Pancreas (tissue), 10 donors: ENCODE results near the gene LMO1. TPM values are rescaled to one million over a fixed set of nuclear protein-coding genes. Genes with fewer than 3 reads are reported as not detected.
A peak's percentile ranks its signal among the peaks of the same experiment; 100 is the strongest.

Experiments
- ATAC-seq, 4 donors: fragments of 200-7000 bp; cut with Tn5 transposase; one replicate each; pipeline versions ENCODE4 v1.8.0 to v1.9.1; 2020; ENCODE audit warnings: mild to moderate bottlenecking in 4 of 4, moderate library complexity in 4 of 4
- DNase-seq, 6 donors: peaks; one replicate each; pipeline ENCODE4 v3.0.0-alpha.2; 2020
- FAIRE-seq: peaks from 2 replicates; lab custom pipeline; 2012; peaks lifted over from hg19 to GRCh38; lab: Jason Lieb, UNC
- H3K27ac ChIP-seq, 4 donors: fragments of 200-600 bp; sonication (generic); 1 replicate in 3 of 4; 2 replicates in 1 of 4; pipeline versions ENCODE4 v1.5.0 to v1.8.0; 2020
- H3K27me3 ChIP-seq, 4 donors: fragments of 200-600 bp; one replicate each; pipeline ENCODE4 v1.8.0; 2021
- H3K36me3 ChIP-seq, 3 donors: fragments of 200-600 bp; sonication (generic) in 1 of 3; one replicate each; pipeline versions ENCODE4 v1.5.0 to v1.8.0; 2020 to 2021
- H3K4me1 ChIP-seq, 3 donors: fragments of 200-600 bp; one replicate each; pipeline ENCODE4 v1.8.0; 2021
- H3K4me3 ChIP-seq, 4 donors: fragments of 200-600 bp; sonication (generic) in 2 of 4; one replicate each; pipeline versions ENCODE4 v1.5.0 to v1.8.0; 2020 to 2021
- H3K9me3 ChIP-seq, 4 donors: fragments of 200-600 bp; one replicate each; pipeline ENCODE4 v1.8.0; 2021
- WGBS, 2 donors: extraction: QIAGEN DNeasy Blood & Tissue Kit; methylation state at CpG; one replicate each; pipeline ENCODE4 v1.1.7; 2013; 5-methylcytosine and 5-hydroxymethylcytosine counted together
- intact Hi-C, 3 donors: fragments of 100-400 bp; cut with DNase I; formaldehyde crosslinking; loops; one replicate each; pipeline versions ENCODE4 v1.11.1 to v1.14.2; 2022
- polyA plus RNA-seq, 2 donors: library from polyadenylated mRNA; stranded (reverse); fragments of 200-250 nt; gene quantifications; one replicate each; pipeline ENCODE4 v1.2.3, GENCODE V29; 2013
- total RNA-seq, 6 donors: library from RNA; stranded (reverse); fragmentation: NEBNext Ultra II Directional in 4 of 6; extraction: Animal tissue kit (Norgen Biotek cat#: 25700) in 4 of 6; gene quantifications; one replicate each; pipeline versions ENCODE4 v1.2.1 to v1.2.4, GENCODE V29; 2021 to 2023
- TF ChIP-seq, protein P1 (sequence below), 4 donors: fragments of 200-600 bp; sonication (generic) in 3 of 4; IDR thresholded peaks; one replicate each; pipeline versions ENCODE4 v1.5.0 to v1.8.0; 2021; ENCODE audit warnings: antibody characterized with exemption in 4 of 4
- donor health status: healthy with polysubstance abuse.
- donor health status: DM: no; HTN: no; CAD: no; lungs with moderate emphysema.
- donor health status: DM: no; HTN: no; CAD: no.
- donor health status: control.
- donor health status: control.
- donor health status: Bipolar disorder and iron deficiency.
- donor health status: DM: yes; HTN: yes; CAD: no.
- donor health status: DM: no; HTN: no; CAD: no.
- donor health status: DM: no; HTN: no; CAD: no.
- donor health status: DM: yes; HTN: yes; CAD: no.

The LMO1 gene
- total and polyA plus RNA-seq, 8 donors, result 0.14 to 6.8 (median 0.61) TPM

GRCh38 chr11:8283465-8284230, 20.0 kb upstream of the LMO1 start:
- TF ChIP-seq, protein P1, sequence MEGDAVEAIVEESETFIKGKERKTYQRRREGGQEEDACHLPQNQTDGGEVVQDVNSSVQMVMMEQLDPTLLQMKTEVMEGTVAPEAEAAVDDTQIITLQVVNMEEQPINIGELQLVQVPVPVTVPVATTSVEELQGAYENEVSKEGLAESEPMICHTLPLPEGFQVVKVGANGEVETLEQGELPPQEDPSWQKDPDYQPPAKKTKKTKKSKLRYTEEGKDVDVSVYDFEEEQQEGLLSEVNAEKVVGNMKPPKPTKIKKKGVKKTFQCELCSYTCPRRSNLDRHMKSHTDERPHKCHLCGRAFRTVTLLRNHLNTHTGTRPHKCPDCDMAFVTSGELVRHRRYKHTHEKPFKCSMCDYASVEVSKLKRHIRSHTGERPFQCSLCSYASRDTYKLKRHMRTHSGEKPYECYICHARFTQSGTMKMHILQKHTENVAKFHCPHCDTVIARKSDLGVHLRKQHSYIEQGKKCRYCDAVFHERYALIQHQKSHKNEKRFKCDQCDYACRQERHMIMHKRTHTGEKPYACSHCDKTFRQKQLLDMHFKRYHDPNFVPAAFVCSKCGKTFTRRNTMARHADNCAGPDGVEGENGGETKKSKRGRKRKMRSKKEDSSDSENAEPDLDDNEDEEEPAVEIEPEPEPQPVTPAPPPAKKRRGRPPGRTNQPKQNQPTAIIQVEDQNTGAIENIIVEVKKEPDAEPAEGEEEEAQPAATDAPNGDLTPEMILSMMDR (IDR thresholded peaks at IDR 0.05), result no peak
- peak overlapping the region in 1 of 4 donors; percentile 4 for H3K4me3 ChIP-seq
- DNase-seq (peak in 5 of 6 donors; percentile 38 to 67 (median 52)), ATAC-seq (peak; percentile 86 to 94 (median 88)), FAIRE-seq (no peak)
- WGBS, 2 donors, result 30 to 32% methylated on average over 19 to 32 of the region's 32 CpGs
- H3K4me1 ChIP-seq, result no peaks in the 10 kb centered on the region
- intact Hi-C loops, result no loop called here
- no peaks in the 10 kb centered on the region for H3K36me3 ChIP-seq
- no peaks in the 10 kb centered on the region for H3K27me3 ChIP-seq
- H3K9me3 ChIP-seq, result no peaks in the 10 kb centered on the region
- peak overlapping the region in 2 of 4 donors; percentile 48 for H3K27ac ChIP-seq

GRCh38 chr11:8283100-8283464, 19.4 kb upstream of the LMO1 start:
- DNase-seq, result no peak
- FAIRE-seq, result no peak

GRCh38 chr11:8282631-8283030, 19.0 kb upstream of the LMO1 start:
- DNase-seq (peak in 3 of 6 donors; percentile 24 to 54 (median 26)), FAIRE-seq (no peak), ATAC-seq (peak; percentile 71 to 82 (median 79))
- H3K4me1 ChIP-seq, result no peaks in the 10 kb centered on the region
- intact Hi-C loops, result no loop called here
- H3K4me3 ChIP-seq, result peak overlapping the region in 1 of 4 donors; percentile 4
- H3K36me3 ChIP-seq, result no peaks in the 10 kb centered on the region
- H3K27me3 ChIP-seq, result no peaks in the 10 kb centered on the region
- WGBS, 2 donors, result 54 to 66% methylated on average over 10 of the region's 10 CpGs
- TF ChIP-seq, protein P1 (IDR thresholded peaks at IDR 0.05), result no peak
- H3K9me3 ChIP-seq, result no peaks in the 10 kb centered on the region
- H3K27ac ChIP-seq, result peak overlapping the region in 2 of 4 donors; percentile 48

More at GRCh38 chr11:8283100-8283464, 19.4 kb upstream of the LMO1 start:
- H3K27ac ChIP-seq, result peak overlapping the region in 2 of 4 donors; percentile 48
- no peaks in the 10 kb centered on the region for H3K9me3 ChIP-seq
- intact Hi-C loops, result no loop called here
- H3K4me3 ChIP-seq, result peak overlapping the region in 1 of 4 donors; percentile 4
- no peak for ATAC-seq
- TF ChIP-seq, protein P1 (IDR thresholded peaks at IDR 0.05), result no peak
- no peaks in the 10 kb centered on the region for H3K36me3 ChIP-seq
- H3K27me3 ChIP-seq, result no peaks in the 10 kb centered on the region
- 30 to 43% methylated on average over 8 of the region's 8 CpGs for WGBS, 2 donors
- H3K4me1 ChIP-seq, result no peaks in the 10 kb centered on the region

GRCh38 chr11:8281266-8281665, 17.6 kb upstream of the LMO1 start:
- no peak for DNase-seq
- TF ChIP-seq, protein P1 (IDR thresholded peaks at IDR 0.05), result no peak
- WGBS, 2 donors, result 90 to 92% methylated on average over 2 of the region's 2 CpGs
- no peaks in the 10 kb centered on the region for H3K36me3 ChIP-seq
- H3K4me3 ChIP-seq, result no peak overlapping the region
- no peaks in the 10 kb centered on the region for H3K9me3 ChIP-seq
- intact Hi-C loops, result no loop called here
- no peaks in the 10 kb centered on the region for H3K4me1 ChIP-seq
- no peak overlapping the region for H3K27ac ChIP-seq
- no peaks in the 10 kb centered on the region for H3K27me3 ChIP-seq
- ATAC-seq, result no peak
- no peak for FAIRE-seq

GRCh38 chr11:8277691-8278090, 14.0 kb upstream of the LMO1 start:
- Histone ChIP-seq H3K27ac (no peak overlapping the region), H3K9me3 (no peaks in the 10 kb centered on the region), H3K4me1 (no peaks in the 10 kb centered on the region), H3K4me3 (no peak overlapping the region), H3K36me3 (no peaks in the 10 kb centered on the region), H3K27me3 (no peaks in the 10 kb centered on the region)
- TF ChIP-seq, protein P1 (IDR thresholded peaks at IDR 0.05), result no peak
- 76 to 84% methylated on average over 7 of the region's 7 CpGs for WGBS, 2 donors
- no peak for ATAC-seq
- DNase-seq, result peak in 1 of 6 donors; percentile 15
- intact Hi-C loops, result no loop called here
- no peak for FAIRE-seq
